ENCODE results near the gene PDZK1. TPM values are rescaled to one million over a fixed set of nuclear protein-coding genes. Genes with fewer than 3 reads are reported as not detected.

PDZK1 gene
- total and polyA plus RNA-seq, 9 donors = 0.21 to 13.4 (median 0.83) TPM; not detected in 2

DNA sequence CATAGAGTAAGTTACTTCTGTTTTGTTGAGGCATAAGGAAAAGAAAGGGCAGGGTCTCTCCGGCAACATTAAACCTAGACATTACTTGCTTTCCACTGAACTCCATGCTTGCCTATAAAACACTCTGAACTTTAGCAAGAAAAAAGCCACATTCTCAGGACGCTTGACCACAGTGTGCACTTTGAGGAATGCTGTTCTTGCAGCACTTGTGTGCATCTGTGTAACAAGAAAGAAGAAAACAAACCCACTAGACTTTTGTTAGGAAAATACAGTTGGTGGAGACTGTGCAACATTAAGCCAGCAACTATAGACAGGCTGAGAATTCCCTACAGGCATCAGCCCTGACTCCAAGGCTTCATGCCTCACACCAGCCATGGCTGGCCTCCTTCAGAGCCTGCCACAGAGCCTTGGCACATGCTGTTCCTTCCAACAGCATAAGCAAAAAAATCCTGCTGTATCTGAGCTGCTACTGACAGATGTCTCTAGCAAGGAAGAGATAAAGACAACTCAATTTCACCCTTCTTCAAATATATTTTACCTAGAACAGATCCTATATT lies 5.8 kb downstream of the PDZK1 start:
- H3K27ac ChIP-seq = no peak overlapping the region
- H3K4me3 ChIP-seq = no peak overlapping the region
- TF ChIP-seq POLR2A (IDR thresholded peaks at IDR 0.05) = no peak
- no peak for TF ChIP-seq EP300 (IDR thresholded peaks at IDR 0.05)
- TF ChIP-seq, protein P1, sequence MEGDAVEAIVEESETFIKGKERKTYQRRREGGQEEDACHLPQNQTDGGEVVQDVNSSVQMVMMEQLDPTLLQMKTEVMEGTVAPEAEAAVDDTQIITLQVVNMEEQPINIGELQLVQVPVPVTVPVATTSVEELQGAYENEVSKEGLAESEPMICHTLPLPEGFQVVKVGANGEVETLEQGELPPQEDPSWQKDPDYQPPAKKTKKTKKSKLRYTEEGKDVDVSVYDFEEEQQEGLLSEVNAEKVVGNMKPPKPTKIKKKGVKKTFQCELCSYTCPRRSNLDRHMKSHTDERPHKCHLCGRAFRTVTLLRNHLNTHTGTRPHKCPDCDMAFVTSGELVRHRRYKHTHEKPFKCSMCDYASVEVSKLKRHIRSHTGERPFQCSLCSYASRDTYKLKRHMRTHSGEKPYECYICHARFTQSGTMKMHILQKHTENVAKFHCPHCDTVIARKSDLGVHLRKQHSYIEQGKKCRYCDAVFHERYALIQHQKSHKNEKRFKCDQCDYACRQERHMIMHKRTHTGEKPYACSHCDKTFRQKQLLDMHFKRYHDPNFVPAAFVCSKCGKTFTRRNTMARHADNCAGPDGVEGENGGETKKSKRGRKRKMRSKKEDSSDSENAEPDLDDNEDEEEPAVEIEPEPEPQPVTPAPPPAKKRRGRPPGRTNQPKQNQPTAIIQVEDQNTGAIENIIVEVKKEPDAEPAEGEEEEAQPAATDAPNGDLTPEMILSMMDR (IDR thresholded peaks at IDR 0.05) = no peak
- H3K9me3 ChIP-seq = no peaks in the 10 kb centered on the region
- H3K27me3 ChIP-seq = no peaks in the 10 kb centered on the region
- intact Hi-C loops (cut with DNase I) = no loop called here
- no peak for DNase-seq
- WGBS, 3 donors = 43 to 51% (median 49%) methylated on average over 2 of the region's 2 CpGs
- H3K4me1 ChIP-seq (ENCODE audit: insufficient read depth) = no peaks in the 10 kb centered on the region
- no peaks in the 10 kb centered on the region for H3K36me3 ChIP-seq

DNA sequence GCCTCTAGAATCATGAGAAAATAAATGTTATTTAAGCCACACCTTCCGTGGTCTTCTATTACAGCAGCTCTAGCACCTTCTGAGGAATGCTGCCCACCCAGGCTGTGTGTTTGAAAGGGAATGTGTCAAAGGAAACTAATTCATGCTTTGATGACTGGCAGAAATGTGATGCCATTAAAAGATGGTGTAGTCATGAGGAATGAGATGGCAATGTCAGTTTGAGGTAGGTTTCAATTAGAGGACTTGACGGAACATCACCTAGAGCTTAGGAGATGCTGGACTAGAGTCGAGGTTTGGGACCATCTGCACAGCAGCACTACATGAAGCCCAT lies 10.6 kb downstream of the PDZK1 start:
- TF ChIP-seq, protein P1 (IDR thresholded peaks at IDR 0.05) = no peak
- TF ChIP-seq POLR2A (IDR thresholded peaks at IDR 0.05) (no peak), EP300 (IDR thresholded peaks at IDR 0.05) (no peak)
- Histone ChIP-seq H3K27ac (no peak overlapping the region), H3K27me3 (no peaks in the 10 kb centered on the region), H3K4me3 (no peak overlapping the region), H3K4me1 (ENCODE audit: insufficient read depth) (no peaks in the 10 kb centered on the region), H3K9me3 (no peaks in the 10 kb centered on the region), H3K36me3 (no peaks in the 10 kb centered on the region)
- no peak for DNase-seq
- 84 to 88% (median 88%) methylated on average over 3 of the region's 3 CpGs for WGBS, 3 donors
- intact Hi-C loops (cut with DNase I) = no loop called here

DNA sequence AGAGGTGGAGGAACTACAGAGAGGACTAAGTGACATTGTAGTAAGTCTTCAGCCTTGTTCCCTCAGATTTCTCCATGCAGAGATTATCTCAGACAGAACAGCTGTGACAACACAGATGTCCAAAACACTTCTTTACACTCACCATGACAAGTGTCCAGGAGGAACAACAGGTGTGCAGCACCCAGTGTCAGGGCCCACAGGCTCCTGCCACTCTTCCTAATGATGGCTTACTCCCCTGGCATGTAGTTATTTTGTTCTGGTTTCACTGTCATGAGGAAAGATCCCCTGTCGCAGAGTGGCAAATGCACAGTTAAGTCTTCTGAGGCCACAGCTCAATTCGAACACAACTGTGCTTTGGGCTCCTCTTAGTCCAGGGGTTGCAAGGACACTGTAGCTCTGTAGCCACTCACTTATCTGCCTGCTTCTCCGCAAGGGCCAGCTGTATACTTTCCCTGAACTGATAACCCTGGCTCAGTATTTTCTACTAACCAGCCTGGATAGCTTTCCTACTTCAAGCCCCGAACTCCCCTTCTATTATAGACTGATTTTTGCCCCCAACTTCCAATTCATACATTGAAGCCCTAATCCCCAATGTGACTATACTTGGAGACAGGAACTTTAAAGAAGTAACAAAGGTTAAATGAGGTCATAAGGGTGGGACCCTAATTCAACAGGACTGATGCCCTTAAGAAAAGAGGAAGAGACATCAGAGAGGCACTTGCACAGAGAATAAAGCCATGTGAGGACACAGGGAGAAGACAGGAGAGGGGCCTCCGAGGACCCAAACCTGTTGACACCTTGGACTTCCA lies 11.1 kb downstream of the PDZK1 start:
- Histone ChIP-seq H3K27ac (no peak overlapping the region), H3K27me3 (no peaks in the 10 kb centered on the region), H3K36me3 (no peaks in the 10 kb centered on the region), H3K9me3 (no peaks in the 10 kb centered on the region), H3K4me1 (ENCODE audit: insufficient read depth) (no peaks in the 10 kb centered on the region), H3K4me3 (no peak overlapping the region)
- WGBS, 3 donors = 63 to 74% (median 68%) methylated on average over 5 of the region's 5 CpGs
- no peak for DNase-seq
- intact Hi-C loops (cut with DNase I) = no loop called here
- TF ChIP-seq, protein P1 (IDR thresholded peaks at IDR 0.05) = no peak
- no peak for TF ChIP-seq EP300 (IDR thresholded peaks at IDR 0.05)
- TF ChIP-seq POLR2A (IDR thresholded peaks at IDR 0.05) = no peak

DNA sequence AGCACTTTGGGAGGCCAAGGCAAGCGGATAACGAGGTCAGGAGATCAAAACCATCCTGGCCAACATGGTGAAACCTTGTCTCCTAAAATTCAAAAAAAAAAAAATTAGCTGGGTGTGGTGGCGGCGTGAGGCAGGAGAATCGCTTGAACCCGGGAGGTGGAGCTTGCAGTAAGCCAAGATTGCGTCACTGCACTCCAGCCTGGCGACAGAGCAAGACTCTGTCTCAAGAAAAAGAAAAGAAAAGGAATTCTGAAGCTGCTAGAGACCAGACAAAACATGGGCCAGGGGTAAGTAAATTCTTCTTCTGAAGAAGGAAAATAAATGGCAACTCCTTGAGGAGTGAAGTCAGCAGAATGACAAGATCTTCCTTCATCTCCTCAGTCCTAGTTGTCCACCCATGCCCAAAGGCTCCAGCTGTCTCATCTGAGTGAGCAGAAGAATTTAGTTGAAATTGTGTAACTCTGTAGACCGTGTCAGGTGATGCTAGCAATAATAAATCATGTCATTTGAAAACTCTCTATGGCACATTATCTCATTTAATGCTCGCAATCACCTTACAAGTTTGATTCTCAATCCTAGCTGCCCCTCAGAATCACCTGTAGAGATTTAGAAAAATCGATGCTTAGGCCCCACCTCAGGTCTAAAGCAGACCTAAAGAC lies 14.3 kb downstream of the PDZK1 start:
- Histone ChIP-seq H3K4me3 (no peak overlapping the region), H3K4me1 (ENCODE audit: insufficient read depth) (no peaks in the 10 kb centered on the region), H3K27ac (no peak overlapping the region), H3K36me3 (no peaks in the 10 kb centered on the region), H3K9me3 (no peaks in the 10 kb centered on the region), H3K27me3 (no peaks in the 10 kb centered on the region)
- WGBS, 3 donors = 89 to 93% (median 89%) methylated on average over 11 of the region's 11 CpGs
- TF ChIP-seq POLR2A (IDR thresholded peaks at IDR 0.05) (no peak), EP300 (IDR thresholded peaks at IDR 0.05) (no peak)
- TF ChIP-seq, protein P1 (IDR thresholded peaks at IDR 0.05) = no peak
- no peak for DNase-seq
- intact Hi-C loops (cut with DNase I) = no loop called here

Data from ovary (tissue), 9 donors.